HepG2 (cell line): Measurements from ENCODE around the gene ASB11. TPM values are rescaled to one million over a fixed set of nuclear protein-coding genes. Genes with fewer than 3 reads are reported as not detected.
A peak's percentile ranks its signal among the peaks of the same experiment; 100 is the strongest.

Experiments used
- ARNT ChIP-seq: fragments of 450-650 bp; IDR thresholded peaks from 2 replicates; pipeline ENCODE4 v1.6.1; 2017
- CC2D1A ChIP-seq: sonication (generic); formaldehyde crosslinking; IDR thresholded peaks from 2 replicates; pipeline ENCODE4 v1.8.1; 2023; ENCODE audit warnings: mild to moderate bottlenecking, missing genetic modification reagents
- POLR2AphosphoS5 ChIP-seq: IDR thresholded peaks from 2 replicates; pipeline ENCODE4 v1.6.1; 2012; ENCODE audit warnings: low read depth, low read length
- ZNF326 ChIP-seq: sonication (generic); formaldehyde crosslinking; IDR thresholded peaks from 2 replicates; pipeline ENCODE4 v1.4.0; 2020; ENCODE audit warnings: missing genetic modification reagents, borderline replicate concordance
- ZNF563 ChIP-seq: sonication (generic); formaldehyde crosslinking; IDR thresholded peaks from 2 replicates; pipeline ENCODE4 v1.8.0; 2022; ENCODE audit warnings: mild to moderate bottlenecking, moderate library complexity, missing genetic modification reagents
- ZNF619 ChIP-seq: sonication (generic); formaldehyde crosslinking; IDR thresholded peaks from 2 replicates; pipeline ENCODE4 v1.4.0; 2020; ENCODE audit warnings: mild to moderate bottlenecking, missing genetic modification reagents
- polyA plus RNA-seq, 8 experiments: library from polyadenylated mRNA; depleted of rRNA in 3 of 8; stranded (reverse) in 7 of 8; unstranded in 1 of 8; fragments of >200 nt; fragmentation: Illumina TruSeq in 4 of 8; extraction: Trizol in 4 of 8; gene quantifications; 2 replicates each; pipeline versions ENCODE4 v1.2.1 to v1.2.3, GENCODE V29; 2011 to 2016; ENCODE audit warnings: low read depth in 4 of 8, missing spikeins in 1 of 8, mixed read lengths in 1 of 8; ENCODE audit not compliant: insufficient read depth in 1 of 8
- total RNA-seq, 5 experiments: library from RNA; depleted of rRNA; stranded (reverse); fragments of >200 nt; fragmentation: Illumina TruSeq; extraction: Trizol; gene quantifications; 2 replicates each; pipeline ENCODE4 v1.2.3, GENCODE V29; 2016; ENCODE audit warnings: low read depth in 1 of 5
- TF ChIP-seq, protein P1 (sequence below), 2 experiments: fragments of 450-650 bp in 1 of 2; sonication (generic) in 1 of 2; formaldehyde crosslinking; IDR thresholded peaks; 2 replicates each; pipeline versions ENCODE4 v1.5.0 to v1.8.0; 2020 to 2022; ENCODE audit warnings: mild to moderate bottlenecking in 1 of 2, missing genetic modification reagents in 1 of 2
- TF ChIP-seq, protein P2 (sequence below): sonication (generic); formaldehyde crosslinking; IDR thresholded peaks from 2 replicates; pipeline ENCODE4 v1.4.0; 2020; ENCODE audit warnings: missing genetic modification reagents; ENCODE audit errors: not compliant biosample characterization
- TF ChIP-seq, protein P3 (sequence below): sonication (generic); formaldehyde crosslinking; IDR thresholded peaks from one replicate; pipeline ENCODE4 v1.5.1; 2020; ENCODE audit warnings: mild to moderate bottlenecking, missing genetic modification reagents; ENCODE audit errors: not compliant biosample characterization
- TF ChIP-seq, protein P4 (sequence below): sonication (generic); IDR thresholded peaks from 2 replicates; pipeline ENCODE4 v1.6.1; 2016; ENCODE audit warnings: low read depth, borderline replicate concordance
- TF ChIP-seq, protein P5 (sequence below): sonication (generic); formaldehyde crosslinking; IDR thresholded peaks from 2 replicates; pipeline ENCODE4 v1.5.1; 2020; ENCODE audit warnings: missing genetic modification reagents, mild to moderate bottlenecking, borderline replicate concordance
- TF ChIP-seq, protein P6 (sequence below): sonication (generic); formaldehyde crosslinking; conservative IDR thresholded peaks from 2 replicates; pipeline ENCODE4 v1.8.1; 2023; ENCODE audit warnings: missing genetic modification reagents

Gene ASB11
- total and polyA plus RNA-seq, 2 of the 13 experiments (the other 11 are each of a cell fraction or from before 2014, with no cell fraction given) = not detected

DNA sequence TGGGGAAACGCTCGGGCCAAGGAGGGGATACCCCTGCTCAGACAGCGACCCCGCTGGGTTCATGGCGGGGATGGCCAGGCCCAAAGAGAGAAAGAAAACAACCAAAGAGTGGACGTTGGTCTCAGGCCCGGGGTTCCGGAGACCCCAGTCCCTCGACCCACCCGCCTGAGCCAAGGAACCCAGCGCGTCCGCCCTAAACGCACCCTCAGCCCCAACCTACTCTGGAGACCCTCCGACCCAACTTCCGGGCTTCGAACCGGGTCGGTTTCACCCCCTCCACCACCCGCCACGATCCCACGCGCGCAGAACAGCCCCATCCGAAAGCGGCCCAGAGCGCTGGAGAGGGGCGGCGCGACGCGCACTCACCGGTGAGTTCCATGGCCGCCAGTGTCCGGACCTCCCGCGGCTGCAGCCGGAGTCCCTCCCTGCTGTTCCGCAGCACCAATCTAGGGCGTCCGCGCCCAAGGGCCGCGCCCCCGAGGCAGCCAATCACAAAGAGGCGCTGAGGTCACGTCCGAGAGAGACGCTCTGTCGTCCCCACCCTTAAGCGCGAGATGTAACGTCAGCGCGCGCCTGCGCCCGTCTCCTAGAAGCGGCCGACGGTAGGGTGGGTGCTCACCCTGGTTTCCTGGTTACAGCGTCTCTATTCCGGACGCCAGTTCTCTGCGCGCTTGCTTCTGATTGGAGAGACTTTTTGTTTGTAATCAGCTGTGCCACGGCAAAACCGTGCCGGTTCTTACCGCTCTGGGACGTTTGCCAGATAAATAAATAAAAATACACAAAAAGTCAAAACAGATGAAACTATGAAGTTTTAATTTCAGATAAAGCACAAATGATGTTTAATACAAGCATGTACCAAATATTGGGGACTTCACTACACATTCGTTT is 19.9 kb upstream of the ASB11 start, which contains the start of gene PIGA (continued):
- TF ChIP-seq, protein P1, sequence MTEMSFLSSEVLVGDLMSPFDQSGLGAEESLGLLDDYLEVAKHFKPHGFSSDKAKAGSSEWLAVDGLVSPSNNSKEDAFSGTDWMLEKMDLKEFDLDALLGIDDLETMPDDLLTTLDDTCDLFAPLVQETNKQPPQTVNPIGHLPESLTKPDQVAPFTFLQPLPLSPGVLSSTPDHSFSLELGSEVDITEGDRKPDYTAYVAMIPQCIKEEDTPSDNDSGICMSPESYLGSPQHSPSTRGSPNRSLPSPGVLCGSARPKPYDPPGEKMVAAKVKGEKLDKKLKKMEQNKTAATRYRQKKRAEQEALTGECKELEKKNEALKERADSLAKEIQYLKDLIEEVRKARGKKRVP (CRISPR knock-in tag; IDR thresholded peaks at IDR 0.05) = no peak
- TF ChIP-seq ZNF326 (CRISPR knock-in tag) = no peak
- TF ChIP-seq, protein P2, sequence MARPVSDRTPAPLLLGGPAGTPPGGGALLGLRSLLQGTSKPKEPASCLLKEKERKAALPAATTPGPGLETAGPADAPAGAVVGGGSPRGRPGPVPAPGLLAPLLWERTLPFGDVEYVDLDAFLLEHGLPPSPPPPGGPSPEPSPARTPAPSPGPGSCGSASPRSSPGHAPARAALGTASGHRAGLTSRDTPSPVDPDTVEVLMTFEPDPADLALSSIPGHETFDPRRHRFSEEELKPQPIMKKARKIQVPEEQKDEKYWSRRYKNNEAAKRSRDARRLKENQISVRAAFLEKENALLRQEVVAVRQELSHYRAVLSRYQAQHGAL (CRISPR knock-in tag) = no peak
- TF ChIP-seq CC2D1A (CRISPR knock-in tag) = no peak
- TF ChIP-seq ZNF619 (CRISPR knock-in tag) = no peak
- TF ChIP-seq, protein P3, sequence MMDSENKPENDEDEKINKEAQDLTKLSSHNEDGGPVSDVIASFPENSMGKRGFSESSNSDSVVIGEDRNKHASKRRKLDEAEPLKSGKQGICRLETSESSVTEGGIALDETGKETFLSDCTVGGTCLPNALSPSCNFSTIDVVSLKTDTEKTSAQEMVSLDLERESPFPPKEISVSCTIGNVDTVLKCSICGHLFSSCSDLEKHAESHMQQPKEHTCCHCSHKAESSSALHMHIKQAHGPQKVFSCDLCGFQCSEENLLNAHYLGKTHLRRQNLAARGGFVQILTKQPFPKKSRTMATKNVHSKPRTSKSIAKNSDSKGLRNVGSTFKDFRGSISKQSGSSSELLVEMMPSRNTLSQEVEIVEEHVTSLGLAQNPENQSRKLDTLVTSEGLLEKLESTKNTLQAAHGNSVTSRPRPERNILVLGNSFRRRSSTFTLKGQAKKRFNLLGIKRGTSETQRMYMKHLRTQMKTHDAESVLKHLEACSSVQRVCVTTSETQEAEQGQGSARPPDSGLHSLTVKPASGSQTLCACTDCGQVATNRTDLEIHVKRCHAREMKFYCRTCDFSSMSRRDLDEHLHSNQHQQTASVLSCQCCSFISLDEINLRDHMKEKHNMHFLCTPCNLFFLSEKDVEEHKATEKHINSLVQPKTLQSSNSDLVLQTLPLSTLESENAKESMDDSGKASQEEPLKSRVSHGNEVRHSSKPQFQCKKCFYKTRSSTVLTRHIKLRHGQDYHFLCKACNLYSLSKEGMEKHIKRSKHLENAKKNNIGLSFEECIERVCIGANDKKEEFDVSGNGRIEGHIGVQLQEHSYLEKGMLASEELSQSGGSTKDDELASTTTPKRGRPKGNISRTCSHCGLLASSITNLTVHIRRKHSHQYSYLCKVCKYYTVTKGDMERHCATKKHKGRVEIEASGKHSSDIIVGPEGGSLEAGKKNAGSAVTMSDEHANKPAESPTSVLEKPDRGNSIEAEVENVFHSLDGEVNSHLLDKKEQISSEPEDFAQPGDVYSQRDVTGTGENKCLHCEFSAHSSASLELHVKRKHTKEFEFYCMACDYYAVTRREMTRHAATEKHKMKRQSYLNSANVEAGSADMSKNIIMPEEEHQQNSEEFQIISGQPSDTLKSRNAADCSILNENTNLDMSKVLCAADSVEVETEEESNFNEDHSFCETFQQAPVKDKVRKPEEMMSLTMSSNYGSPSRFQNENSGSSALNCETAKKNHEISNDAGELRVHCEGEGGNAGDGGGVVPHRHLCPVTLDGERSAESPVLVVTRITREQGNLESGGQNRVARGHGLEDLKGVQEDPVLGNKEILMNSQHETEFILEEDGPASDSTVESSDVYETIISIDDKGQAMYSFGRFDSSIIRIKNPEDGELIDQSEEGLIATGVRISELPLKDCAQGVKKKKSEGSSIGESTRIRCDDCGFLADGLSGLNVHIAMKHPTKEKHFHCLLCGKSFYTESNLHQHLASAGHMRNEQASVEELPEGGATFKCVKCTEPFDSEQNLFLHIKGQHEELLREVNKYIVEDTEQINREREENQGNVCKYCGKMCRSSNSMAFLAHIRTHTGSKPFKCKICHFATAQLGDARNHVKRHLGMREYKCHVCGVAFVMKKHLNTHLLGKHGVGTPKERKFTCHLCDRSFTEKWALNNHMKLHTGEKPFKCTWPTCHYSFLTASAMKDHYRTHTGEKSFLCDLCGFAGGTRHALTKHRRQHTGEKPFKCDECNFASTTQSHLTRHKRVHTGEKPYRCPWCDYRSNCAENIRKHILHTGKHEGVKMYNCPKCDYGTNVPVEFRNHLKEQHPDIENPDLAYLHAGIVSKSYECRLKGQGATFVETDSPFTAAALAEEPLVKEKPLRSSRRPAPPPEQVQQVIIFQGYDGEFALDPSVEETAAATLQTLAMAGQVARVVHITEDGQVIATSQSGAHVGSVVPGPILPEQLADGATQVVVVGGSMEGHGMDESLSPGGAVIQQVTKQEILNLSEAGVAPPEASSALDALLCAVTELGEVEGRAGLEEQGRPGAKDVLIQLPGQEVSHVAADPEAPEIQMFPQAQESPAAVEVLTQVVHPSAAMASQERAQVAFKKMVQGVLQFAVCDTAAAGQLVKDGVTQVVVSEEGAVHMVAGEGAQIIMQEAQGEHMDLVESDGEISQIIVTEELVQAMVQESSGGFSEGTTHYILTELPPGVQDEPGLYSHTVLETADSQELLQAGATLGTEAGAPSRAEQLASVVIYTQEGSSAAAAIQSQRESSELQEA (CRISPR knock-in tag) = no peak
- no peak for TF ChIP-seq ZNF563 (CRISPR knock-in tag)
- TF ChIP-seq, protein P4, sequence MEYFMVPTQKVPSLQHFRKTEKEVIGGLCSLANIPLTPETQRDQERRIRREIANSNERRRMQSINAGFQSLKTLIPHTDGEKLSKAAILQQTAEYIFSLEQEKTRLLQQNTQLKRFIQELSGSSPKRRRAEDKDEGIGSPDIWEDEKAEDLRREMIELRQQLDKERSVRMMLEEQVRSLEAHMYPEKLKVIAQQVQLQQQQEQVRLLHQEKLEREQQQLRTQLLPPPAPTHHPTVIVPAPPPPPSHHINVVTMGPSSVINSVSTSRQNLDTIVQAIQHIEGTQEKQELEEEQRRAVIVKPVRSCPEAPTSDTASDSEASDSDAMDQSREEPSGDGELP = peak; percentile 87
- no peak for TF ChIP-seq ARNT
- TF ChIP-seq, protein P5, sequence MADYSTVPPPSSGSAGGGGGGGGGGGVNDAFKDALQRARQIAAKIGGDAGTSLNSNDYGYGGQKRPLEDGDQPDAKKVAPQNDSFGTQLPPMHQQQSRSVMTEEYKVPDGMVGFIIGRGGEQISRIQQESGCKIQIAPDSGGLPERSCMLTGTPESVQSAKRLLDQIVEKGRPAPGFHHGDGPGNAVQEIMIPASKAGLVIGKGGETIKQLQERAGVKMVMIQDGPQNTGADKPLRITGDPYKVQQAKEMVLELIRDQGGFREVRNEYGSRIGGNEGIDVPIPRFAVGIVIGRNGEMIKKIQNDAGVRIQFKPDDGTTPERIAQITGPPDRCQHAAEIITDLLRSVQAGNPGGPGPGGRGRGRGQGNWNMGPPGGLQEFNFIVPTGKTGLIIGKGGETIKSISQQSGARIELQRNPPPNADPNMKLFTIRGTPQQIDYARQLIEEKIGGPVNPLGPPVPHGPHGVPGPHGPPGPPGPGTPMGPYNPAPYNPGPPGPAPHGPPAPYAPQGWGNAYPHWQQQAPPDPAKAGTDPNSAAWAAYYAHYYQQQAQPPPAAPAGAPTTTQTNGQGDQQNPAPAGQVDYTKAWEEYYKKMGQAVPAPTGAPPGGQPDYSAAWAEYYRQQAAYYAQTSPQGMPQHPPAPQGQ (CRISPR knock-in tag) = no peak
- TF ChIP-seq, protein P6, sequence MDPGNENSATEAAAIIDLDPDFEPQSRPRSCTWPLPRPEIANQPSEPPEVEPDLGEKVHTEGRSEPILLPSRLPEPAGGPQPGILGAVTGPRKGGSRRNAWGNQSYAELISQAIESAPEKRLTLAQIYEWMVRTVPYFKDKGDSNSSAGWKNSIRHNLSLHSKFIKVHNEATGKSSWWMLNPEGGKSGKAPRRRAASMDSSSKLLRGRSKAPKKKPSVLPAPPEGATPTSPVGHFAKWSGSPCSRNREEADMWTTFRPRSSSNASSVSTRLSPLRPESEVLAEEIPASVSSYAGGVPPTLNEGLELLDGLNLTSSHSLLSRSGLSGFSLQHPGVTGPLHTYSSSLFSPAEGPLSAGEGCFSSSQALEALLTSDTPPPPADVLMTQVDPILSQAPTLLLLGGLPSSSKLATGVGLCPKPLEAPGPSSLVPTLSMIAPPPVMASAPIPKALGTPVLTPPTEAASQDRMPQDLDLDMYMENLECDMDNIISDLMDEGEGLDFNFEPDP (CRISPR knock-in tag) = no peak
- TF ChIP-seq POLR2AphosphoS5 = peak; percentile 76
